Measurements from ENCODE around the gene TRAPPC10.
"Not testable (repeated sequence)": the region's sequence is repeated elsewhere in the genome, so short reads cannot be mapped to it uniquely, and the experiment has no call there.

The TRAPPC10 gene

DNA sequence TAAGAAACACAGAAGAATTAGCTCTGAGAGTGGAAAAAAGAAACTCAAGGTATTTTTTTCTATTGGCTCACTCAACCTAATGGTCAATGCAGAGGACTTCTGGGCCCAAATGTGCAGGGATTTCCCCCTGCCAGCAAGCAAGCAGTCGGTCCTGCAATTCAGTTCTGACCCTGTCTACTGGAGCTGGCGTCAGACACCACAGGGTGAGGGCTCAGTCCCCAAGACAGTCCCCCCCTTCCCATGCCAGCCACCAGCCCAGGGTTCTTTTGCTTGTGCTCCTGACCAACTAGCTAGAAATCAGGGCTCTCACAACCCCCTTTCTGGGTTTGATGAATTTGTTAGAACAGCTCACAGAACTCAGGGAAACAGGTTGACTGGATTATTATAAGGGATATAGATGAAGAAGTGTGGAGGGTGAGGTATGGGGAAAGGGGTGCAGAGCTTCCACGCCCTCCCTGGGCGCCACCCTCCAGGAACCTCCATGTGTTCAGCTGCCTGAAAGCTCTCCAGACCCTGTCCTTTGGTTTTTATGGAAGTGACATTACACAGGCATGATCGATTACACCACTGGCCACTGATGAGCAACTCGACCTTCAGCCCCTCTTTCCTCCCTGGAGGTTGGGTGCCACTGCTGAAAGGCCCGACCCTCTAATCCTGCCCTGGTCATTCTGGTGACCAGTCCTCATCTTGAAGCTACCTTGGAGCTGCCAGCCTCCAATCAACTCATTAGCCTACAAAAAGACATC lies 72.6 kb downstream of the TRAPPC10 start:
- H3K4me3 Mint-ChIP-seq, result no peak overlapping the region
- no peaks in the 10 kb centered on the region for H3K27me3 Mint-ChIP-seq
- peaks cover 37% of the 10 kb centered on the region for H3K4me1 Mint-ChIP-seq (ENCODE audit: low read depth)
- no peaks in the 10 kb centered on the region for H3K9me3 Mint-ChIP-seq
- intact Hi-C loops (cut with micrococcal nuclease), result no loop called here
- peaks cover 100% of the 10 kb centered on the region for H3K36me3 Mint-ChIP-seq (ENCODE audit: low read depth)
- H3K27ac Mint-ChIP-seq, result no peak overlapping the region

DNA sequence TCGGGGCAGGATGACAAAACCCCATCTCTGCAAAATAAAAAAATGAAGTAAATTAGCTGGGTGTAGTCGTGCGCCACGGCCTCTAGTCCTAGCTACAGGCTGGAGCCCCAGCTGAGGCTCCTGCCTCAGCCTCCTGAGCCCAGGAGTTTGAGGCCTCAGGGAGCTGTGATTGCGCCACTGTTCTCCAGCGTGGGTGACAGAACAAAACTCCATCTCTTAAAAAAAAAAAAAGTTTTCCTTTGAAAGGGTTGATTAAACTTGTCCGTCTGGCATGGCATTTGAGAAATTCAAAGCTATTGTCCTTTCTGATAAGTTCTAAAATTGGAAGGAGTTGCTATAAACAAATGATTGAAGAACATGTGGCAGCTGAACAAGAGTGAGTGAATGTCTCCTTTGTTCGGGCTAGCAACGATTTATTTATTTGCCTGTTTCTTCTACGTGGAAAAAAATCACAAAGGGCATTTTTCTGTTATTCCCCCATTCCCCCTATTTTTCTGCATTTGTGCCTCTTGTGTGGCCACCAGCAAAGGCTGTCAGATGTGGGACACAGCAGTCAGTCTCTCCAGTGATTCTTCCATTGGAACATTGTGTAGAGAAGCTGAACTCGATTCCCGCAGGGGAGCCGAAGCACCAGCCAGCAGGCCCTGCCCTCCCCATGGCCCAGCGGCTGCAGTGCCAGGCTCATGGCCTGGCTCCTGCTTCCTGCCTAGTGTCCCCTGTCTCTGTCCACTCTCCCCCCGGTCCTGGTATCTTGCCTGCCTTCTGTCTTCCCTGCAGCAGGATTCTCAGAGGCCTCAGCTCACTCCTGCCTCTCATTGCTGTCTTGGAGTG lies 73.6 kb downstream of the TRAPPC10 start:
- Mint-ChIP-seq H3K27ac (peak overlapping the region; percentile 65), H3K9me3 (no peaks in the 10 kb centered on the region), H3K4me3 (no peak overlapping the region), H3K4me1 (ENCODE audit: low read depth) (peaks cover 40% of the 10 kb centered on the region), H3K27me3 (no peaks in the 10 kb centered on the region), H3K36me3 (ENCODE audit: low read depth) (peaks cover 100% of the 10 kb centered on the region)
- intact Hi-C loops (cut with micrococcal nuclease), result no loop called here

DNA sequence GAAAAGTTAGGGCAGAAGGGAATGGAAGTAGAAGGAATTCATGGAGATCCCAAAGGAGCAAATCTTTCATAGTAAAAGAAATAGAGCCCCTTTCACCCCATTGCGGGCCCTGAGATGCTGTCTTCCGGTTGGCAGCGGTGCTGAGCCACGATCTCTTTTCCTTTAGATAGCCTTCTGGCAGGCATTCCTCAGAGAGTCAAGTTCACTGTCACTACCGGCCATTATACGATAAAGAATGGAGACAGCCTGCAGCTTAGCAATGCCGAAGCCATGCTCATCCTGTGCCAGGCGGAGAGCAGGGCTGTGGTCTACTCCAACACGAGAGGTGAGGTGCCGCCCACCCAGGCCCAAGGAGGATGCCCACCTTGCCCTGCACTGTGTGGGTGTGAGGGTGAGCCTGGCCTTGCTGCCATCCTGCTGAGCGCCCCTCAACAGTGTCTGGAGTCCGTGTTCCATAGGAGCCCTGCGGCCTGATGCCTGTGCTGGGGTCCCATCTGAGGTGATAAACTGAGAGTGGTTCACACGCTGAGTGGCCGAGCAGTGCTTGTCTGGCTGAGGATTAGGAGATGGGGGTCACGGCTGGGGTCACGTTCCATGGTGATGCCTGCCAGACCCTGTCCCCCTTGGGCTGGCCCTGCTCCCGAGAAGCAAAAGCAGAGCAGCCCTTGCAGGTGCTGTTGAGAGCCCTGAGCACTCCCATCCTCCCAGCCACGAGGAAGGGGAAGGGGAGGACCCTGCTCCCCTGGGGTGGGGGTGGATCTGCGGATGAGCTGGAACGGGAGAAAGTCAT lies 74.7 kb downstream of the TRAPPC10 start:
- H3K27ac Mint-ChIP-seq, result peak overlapping the region; percentile 65
- intact Hi-C loops (cut with micrococcal nuclease), result no loop called here
- peaks cover 40% of the 10 kb centered on the region for H3K4me1 Mint-ChIP-seq (ENCODE audit: low read depth)
- no peaks in the 10 kb centered on the region for H3K9me3 Mint-ChIP-seq
- no peak overlapping the region for H3K4me3 Mint-ChIP-seq
- H3K27me3 Mint-ChIP-seq, result no peaks in the 10 kb centered on the region
- peaks cover 100% of the 10 kb centered on the region for H3K36me3 Mint-ChIP-seq (ENCODE audit: low read depth)

DNA sequence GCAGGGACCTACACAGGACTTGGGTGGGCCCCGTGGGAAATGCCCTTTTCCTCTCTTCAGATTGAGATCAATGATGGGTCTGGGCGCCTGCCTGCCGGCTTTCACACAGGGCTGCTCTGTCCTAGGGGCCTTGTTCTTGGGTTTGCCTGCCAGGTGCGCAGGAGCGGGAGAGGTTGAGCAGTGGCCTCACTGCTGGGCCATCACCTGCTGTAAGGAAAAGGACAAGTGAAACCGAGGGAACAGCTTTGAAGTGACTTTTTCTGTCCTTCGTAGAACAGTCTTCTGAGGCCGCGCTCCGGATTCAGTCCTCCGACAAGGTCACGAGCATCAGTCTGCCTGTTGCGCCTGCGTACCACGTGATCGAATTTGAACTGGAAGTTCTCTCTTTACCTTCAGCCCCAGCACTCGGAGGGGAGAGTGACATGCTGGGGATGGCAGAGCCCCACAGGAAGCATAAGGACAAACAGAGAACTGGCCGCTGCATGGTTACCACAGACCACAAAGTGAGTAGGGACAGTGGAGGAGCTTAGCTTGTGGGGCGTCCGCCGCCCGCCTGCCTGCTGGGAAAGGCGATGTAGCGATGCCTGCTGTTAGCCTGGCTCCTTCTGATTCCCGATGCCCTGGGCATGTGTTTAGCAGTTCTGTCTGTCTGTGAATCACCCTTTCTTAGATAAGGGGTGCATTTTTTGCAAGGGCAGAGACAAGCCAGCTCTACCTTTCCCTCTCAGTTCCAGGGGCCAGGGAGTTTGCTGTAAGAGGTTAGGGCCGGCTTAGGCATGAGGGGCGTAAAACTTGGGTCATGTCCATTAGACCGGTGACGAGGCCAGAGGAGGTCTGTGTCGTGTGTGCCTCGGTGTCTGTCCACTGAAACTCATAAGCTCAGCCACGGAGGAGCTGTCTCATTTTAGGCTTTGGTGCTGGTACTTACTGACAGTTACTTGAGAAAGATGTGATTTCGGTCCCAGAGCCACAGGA lies 75.6 kb downstream of the TRAPPC10 start:
- H3K9me3 Mint-ChIP-seq, result no peaks in the 10 kb centered on the region
- H3K4me1 Mint-ChIP-seq (ENCODE audit: low read depth), result peaks cover 40% of the 10 kb centered on the region
- no peaks in the 10 kb centered on the region for H3K27me3 Mint-ChIP-seq
- H3K27ac Mint-ChIP-seq, result peak overlapping the region; percentile 65
- intact Hi-C loops (cut with micrococcal nuclease), result no loop called here
- H3K4me3 Mint-ChIP-seq, result no peak overlapping the region
- peaks cover 100% of the 10 kb centered on the region for H3K36me3 Mint-ChIP-seq (ENCODE audit: low read depth)

DNA sequence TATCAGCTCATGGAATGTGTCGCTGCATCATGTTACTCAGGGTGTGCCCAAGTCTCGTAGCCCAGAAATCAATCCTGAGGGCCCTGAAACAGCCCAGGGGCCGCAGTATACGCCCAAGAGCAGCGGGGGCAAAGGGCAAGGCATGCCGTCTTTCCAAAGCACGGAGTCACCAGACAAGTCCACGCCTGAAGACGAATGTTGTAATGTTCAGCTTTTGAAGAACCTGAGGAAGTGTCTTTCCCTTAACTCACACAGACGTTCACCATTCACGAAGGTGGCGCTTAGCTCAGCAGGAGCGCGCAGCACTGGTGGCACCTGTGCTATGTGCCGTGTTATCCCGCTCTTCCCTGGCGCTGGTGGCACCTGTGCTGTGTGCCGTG lies 76.3 kb downstream of the TRAPPC10 start:
- H3K9me3 Mint-ChIP-seq, result no peaks in the 10 kb centered on the region
- H3K4me1 Mint-ChIP-seq (ENCODE audit: low read depth), result peaks cover 40% of the 10 kb centered on the region
- no peaks in the 10 kb centered on the region for H3K27me3 Mint-ChIP-seq
- peaks cover 100% of the 10 kb centered on the region for H3K36me3 Mint-ChIP-seq (ENCODE audit: low read depth)
- intact Hi-C loops (cut with micrococcal nuclease), result no loop called here
- H3K4me3 Mint-ChIP-seq, result no peak overlapping the region
- H3K27ac Mint-ChIP-seq, result no peak overlapping the region

DNA sequence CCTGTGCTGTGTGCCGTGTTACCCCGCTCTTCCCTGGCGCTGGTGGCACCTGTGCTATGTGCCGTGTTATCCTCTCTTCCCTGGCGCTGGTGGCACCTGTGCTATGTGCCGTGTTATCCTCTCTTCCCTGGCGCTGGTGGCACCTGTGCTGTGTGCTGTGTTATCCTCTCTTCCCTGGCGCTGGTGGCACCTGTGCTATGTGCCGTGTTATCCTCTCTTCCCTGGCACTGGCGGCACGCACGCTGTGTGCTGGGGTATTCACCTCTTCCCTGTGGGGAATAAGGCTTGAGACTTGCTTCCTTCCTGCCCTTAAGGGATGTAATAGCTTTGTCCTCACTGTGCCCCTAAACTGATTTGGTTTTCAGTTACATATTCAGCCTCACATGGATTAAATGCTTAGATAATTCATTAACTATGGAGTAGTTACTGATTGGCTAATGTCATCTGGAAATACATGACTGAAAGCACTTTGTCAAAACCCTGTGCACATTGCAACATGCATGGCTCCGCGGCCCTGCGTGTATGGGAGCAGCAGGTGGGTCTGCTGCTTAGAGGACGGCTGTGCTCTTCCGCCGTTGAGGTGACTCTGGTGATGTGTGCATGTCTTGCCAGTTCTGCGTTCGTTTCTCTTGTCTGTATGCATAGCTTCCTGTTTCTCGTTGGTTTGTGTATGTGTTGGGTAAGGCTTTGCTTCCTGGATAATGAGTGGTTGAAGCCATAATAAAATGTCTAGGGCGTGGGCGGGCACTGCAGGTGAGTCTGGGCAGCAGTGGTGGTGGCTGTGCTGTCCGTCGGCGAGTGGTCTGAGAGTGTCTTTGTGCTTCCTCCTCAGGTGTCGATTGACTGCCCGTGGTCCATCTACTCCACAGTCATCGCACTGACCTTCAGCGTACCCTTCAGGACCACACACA lies 77.1 kb downstream of the TRAPPC10 start:
- intact Hi-C loops (cut with micrococcal nuclease), result no loop called here
- peaks cover 40% of the 10 kb centered on the region for H3K4me1 Mint-ChIP-seq (ENCODE audit: low read depth)
- peaks cover 100% of the 10 kb centered on the region for H3K36me3 Mint-ChIP-seq (ENCODE audit: low read depth)
- no peak overlapping the region for H3K4me3 Mint-ChIP-seq
- no peaks in the 10 kb centered on the region for H3K9me3 Mint-ChIP-seq
- peak overlapping the region; percentile 37 for H3K27ac Mint-ChIP-seq
- no peaks in the 10 kb centered on the region for H3K27me3 Mint-ChIP-seq

DNA sequence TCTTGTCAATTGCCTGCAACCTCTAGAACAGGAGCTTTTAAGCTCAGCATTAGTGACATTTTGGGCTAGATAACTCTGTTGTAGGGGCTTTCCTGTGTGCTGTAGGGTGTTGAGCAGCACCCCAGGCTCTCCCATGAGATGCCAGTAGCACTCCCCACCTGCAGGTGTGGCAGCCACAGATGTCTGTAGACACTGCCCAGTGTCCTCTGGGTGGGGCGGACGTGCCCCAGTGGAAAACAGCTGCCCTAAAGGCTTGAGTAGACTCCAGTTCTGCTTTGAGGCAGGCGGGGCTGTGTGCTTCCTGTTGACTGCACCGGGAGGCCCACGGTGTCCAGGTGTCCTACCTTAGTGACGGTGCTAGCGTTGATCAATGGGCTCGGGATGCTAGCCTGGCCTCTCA lies 78.2 kb downstream of the TRAPPC10 start:
- H3K27me3 Mint-ChIP-seq, result no peaks in the 10 kb centered on the region
- H3K36me3 Mint-ChIP-seq (ENCODE audit: low read depth), result peaks cover 99% of the 10 kb centered on the region
- H3K4me1 Mint-ChIP-seq (ENCODE audit: low read depth), result peaks cover 40% of the 10 kb centered on the region

DNA sequence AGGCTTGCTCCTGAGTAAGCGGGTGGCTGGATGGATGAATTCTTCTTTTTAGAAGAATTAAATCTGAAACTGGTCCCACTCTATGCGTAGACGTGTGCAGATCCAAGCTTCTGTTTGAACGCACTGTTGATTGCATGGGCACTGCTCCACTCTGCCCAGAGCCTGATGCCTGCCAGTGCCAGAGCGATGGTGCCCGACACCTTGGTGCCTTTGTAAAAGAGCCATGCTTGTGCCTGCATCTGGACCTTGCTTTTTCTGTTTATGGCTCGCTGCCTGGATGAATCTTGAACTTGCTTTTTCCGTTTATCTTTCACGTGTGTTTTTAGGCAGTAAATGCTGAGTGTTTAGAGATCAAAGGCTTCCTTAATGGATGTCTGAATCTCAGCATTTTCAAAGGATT lies 80.1 kb downstream of the TRAPPC10 start:
- H3K36me3 Mint-ChIP-seq (ENCODE audit: low read depth), result peaks cover 83% of the 10 kb centered on the region
- peaks cover 27% of the 10 kb centered on the region for H3K4me1 Mint-ChIP-seq (ENCODE audit: low read depth)
- H3K27me3 Mint-ChIP-seq, result no peaks in the 10 kb centered on the region
- intact Hi-C loops (cut with micrococcal nuclease), result no loop called here
- no peaks in the 10 kb centered on the region for H3K9me3 Mint-ChIP-seq
- H3K4me3 Mint-ChIP-seq, result no peak overlapping the region
- H3K27ac Mint-ChIP-seq, result no peak overlapping the region

More for the DNA sequence above, 78.2 kb downstream of the TRAPPC10 start:
- no peak overlapping the region for H3K27ac Mint-ChIP-seq
- H3K9me3 Mint-ChIP-seq, result no peaks in the 10 kb centered on the region
- no peak overlapping the region for H3K4me3 Mint-ChIP-seq
- intact Hi-C loops (cut with micrococcal nuclease), result no loop called here

DNA sequence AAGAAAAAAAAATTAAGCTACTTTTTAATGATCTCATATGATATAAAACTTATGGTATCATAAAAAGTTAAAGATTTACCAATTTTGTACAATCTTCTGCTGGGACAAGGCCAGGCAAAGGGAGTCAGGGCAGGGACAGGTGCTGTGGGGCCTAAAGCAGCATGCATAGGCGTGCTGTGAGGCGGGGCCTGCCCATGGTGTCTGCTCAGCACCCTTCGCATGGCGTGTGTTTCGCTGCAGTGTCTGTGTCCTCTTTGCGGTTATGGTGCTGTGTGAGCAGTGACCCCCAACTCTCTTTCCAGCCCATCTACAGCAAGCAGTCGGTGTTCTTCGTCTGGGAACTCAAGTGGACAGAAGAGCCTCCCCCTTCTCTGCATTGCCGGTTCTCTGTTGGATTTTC lies 81.7 kb downstream of the TRAPPC10 start:
- peaks cover 12% of the 10 kb centered on the region for H3K4me1 Mint-ChIP-seq (ENCODE audit: low read depth)
- H3K27ac Mint-ChIP-seq, result no peak overlapping the region
- peaks cover 68% of the 10 kb centered on the region for H3K36me3 Mint-ChIP-seq (ENCODE audit: low read depth)
- no peaks in the 10 kb centered on the region for H3K9me3 Mint-ChIP-seq
- intact Hi-C loops (cut with micrococcal nuclease), result no loop called here
- H3K27me3 Mint-ChIP-seq, result no peaks in the 10 kb centered on the region
- H3K4me3 Mint-ChIP-seq, result no peak overlapping the region

DNA sequence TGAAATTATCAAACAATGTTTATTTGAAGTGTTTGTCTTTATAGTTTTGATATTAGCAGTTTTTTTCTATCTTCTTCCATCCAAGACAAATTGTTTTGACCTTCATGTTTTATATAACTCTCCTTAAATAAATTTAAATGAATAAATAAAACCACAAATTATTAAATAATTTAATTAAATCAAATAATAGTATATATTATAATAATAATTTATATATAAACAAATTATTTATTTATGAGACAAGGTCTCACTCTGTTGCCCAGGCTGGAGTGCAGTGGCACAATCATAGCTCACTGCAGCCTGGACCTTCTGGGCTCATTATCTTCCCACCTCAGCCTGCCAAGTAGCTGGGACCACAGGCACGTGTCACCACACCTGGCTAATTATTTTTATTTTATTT lies 82.7 kb downstream of the TRAPPC10 start:
- H3K4me1 Mint-ChIP-seq (ENCODE audit: low read depth), result peaks cover 2% of the 10 kb centered on the region
- H3K27me3 Mint-ChIP-seq, result no peaks in the 10 kb centered on the region
- intact Hi-C loops (cut with micrococcal nuclease), result no loop called here
- H3K36me3 Mint-ChIP-seq (ENCODE audit: low read depth), result peaks cover 57% of the 10 kb centered on the region
- H3K9me3 Mint-ChIP-seq, result no peaks in the 10 kb centered on the region
- H3K4me3 Mint-ChIP-seq, result no peak overlapping the region
- no peak overlapping the region for H3K27ac Mint-ChIP-seq

DNA sequence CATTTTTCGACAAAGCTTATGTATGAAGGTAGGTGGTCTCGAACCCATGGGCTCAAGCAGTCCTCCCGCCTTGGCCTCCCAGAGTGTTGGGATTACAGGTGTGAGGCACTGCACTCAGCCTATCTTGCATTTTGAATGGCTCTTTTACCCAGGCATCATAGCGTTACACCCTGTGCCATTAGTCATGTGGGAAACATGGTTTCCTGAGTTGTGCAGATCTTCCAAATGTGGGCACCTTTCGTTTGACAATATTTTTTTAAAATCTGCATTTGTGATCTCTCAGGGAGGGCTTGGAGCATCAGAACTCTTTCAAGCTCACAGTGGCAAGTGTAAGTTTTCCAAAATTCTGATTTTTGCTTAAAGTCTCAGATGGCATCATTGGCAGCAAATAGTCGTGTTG lies 86.4 kb downstream of the TRAPPC10 start:
- H3K4me3 Mint-ChIP-seq; intact Hi-C loops (cut with micrococcal nuclease); H3K9me3 Mint-ChIP-seq; H3K27me3 Mint-ChIP-seq; H3K4me1 Mint-ChIP-seq (ENCODE audit: low read depth); H3K27ac Mint-ChIP-seq: not testable (repeated sequence)
- peaks cover 20% of the 10 kb centered on the region for H3K36me3 Mint-ChIP-seq (ENCODE audit: low read depth)

DNA sequence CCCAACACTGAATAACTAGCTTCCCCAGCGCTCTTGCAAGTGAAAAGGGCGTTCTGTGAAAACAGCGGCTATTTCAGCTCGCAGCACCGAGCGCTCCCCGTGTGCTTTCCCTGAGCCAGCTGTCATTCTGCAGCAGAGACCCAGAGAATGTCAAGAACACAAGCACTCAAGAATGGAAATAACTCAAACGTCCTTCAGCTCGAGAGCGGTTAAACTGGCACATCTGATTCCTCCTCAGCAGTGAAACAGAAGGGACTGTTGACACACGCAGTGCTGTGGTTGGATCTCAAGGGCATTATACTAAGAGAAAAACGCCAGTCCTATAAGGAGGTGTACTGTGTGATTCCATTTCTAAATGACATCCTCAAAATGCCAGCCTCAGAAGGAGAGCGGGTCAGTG lies 86.9 kb downstream of the TRAPPC10 start:
- H3K27ac Mint-ChIP-seq; H3K4me3 Mint-ChIP-seq; intact Hi-C loops (cut with micrococcal nuclease); H3K27me3 Mint-ChIP-seq; H3K4me1 Mint-ChIP-seq (ENCODE audit: low read depth); H3K9me3 Mint-ChIP-seq: not testable (repeated sequence)
- peaks cover 16% of the 10 kb centered on the region for H3K36me3 Mint-ChIP-seq (ENCODE audit: low read depth)

Measured in dendritic cell treated with granulocyte-macrophage colony-stimulating factor and Interleukin-4, amounts not matched to agents 40 ng/mL and 50 ng/mL, for 4 days (primary cell).